ENCODE measurements around the gene KRT9.
"Not testable (repeated sequence)": the region's sequence is repeated elsewhere in the genome, so short reads cannot be mapped to it uniquely, and the experiment has no call there.

KRT9 gene

GRCh38 chr17:41580244-41580575, 8.4 kb upstream of the KRT9 start:
- H3K79me2 ChIP-seq: no peaks in the 10 kb centered on the region
- H3K4me2 ChIP-seq (ENCODE audit: low read length): no peak overlapping the region
- no peaks in the 10 kb centered on the region for H3K4me1 ChIP-seq
- H3K36me3 ChIP-seq (ENCODE audit: control insufficient read depth, insufficient read depth, low read length): no peaks in the 10 kb centered on the region
- H3K9me3 ChIP-seq (ENCODE audit: control insufficient read depth, low read length): no peaks in the 10 kb centered on the region
- H3K9ac ChIP-seq: no peak overlapping the region
- H3K4me3 ChIP-seq (ENCODE audit: low read depth, low read length): no peak overlapping the region
- no peak for TF ChIP-seq CTCF (IDR thresholded peaks at IDR 0.05)
- no peak overlapping the region for H3K27ac ChIP-seq
- no peaks in the 10 kb centered on the region for H3K27me3 ChIP-seq (ENCODE audit: control insufficient read depth, insufficient read depth, low read length)
- no peak overlapping the region for H2AFZ ChIP-seq

- Histone ChIP-seq H3K79me2 (no peaks in the 10 kb centered on the region), H3K4me1 (no peaks in the 10 kb centered on the region), H2AFZ (no peak overlapping the region), H3K27ac (no peak overlapping the region), H3K4me2 (ENCODE audit: low read length) (no peak overlapping the region), H3K9ac (no peak overlapping the region), H3K4me3 (ENCODE audit: low read depth, low read length) (no peak overlapping the region), H3K36me3 (ENCODE audit: control insufficient read depth, insufficient read depth, low read length) (no peaks in the 10 kb centered on the region), H3K9me3 (ENCODE audit: control insufficient read depth, low read length) (no peaks in the 10 kb centered on the region), H3K27me3 (ENCODE audit: control insufficient read depth, insufficient read depth, low read length) (no peaks in the 10 kb centered on the region)
- TF ChIP-seq CTCF (IDR thresholded peaks at IDR 0.05): peak; percentile 80
Observed at GRCh38 chr17:41579484-41580243, 7.8 kb upstream of the KRT9 start.

- H3K4me3 ChIP-seq (ENCODE audit: low read depth, low read length): no peak overlapping the region
- TF ChIP-seq CTCF (IDR thresholded peaks at IDR 0.05): no peak
- H3K4me1 ChIP-seq: no peaks in the 10 kb centered on the region
- no peaks in the 10 kb centered on the region for H3K9me3 ChIP-seq (ENCODE audit: control insufficient read depth, low read length)
- H3K27me3 ChIP-seq (ENCODE audit: control insufficient read depth, insufficient read depth, low read length): no peaks in the 10 kb centered on the region
- H2AFZ ChIP-seq: peak overlapping the region; percentile 46
- no peak overlapping the region for H3K9ac ChIP-seq
- H3K4me2 ChIP-seq (ENCODE audit: low read length): no peak overlapping the region
- H3K79me2 ChIP-seq: no peaks in the 10 kb centered on the region
- H3K36me3 ChIP-seq (ENCODE audit: control insufficient read depth, insufficient read depth, low read length): no peaks in the 10 kb centered on the region
- no peak overlapping the region for H3K27ac ChIP-seq
Observed at GRCh38 chr17:41578971-41579370, 7.1 kb upstream of the KRT9 start.

GRCh38 chr17:41578538-41578937, 6.7 kb upstream of the KRT9 start:
- no peaks in the 10 kb centered on the region for H3K79me2 ChIP-seq
- H3K4me1 ChIP-seq: no peaks in the 10 kb centered on the region
- no peak overlapping the region for H3K27ac ChIP-seq
- H3K4me2 ChIP-seq (ENCODE audit: low read length): no peak overlapping the region
- H2AFZ ChIP-seq: peak overlapping the region; percentile 46
- no peaks in the 10 kb centered on the region for H3K9me3 ChIP-seq (ENCODE audit: control insufficient read depth, low read length)
- H3K27me3 ChIP-seq (ENCODE audit: control insufficient read depth, insufficient read depth, low read length): no peaks in the 10 kb centered on the region
- no peak overlapping the region for H3K4me3 ChIP-seq (ENCODE audit: low read depth, low read length)
- H3K9ac ChIP-seq: no peak overlapping the region
- TF ChIP-seq CTCF (IDR thresholded peaks at IDR 0.05): no peak
- no peaks in the 10 kb centered on the region for H3K36me3 ChIP-seq (ENCODE audit: control insufficient read depth, insufficient read depth, low read length)

GRCh38 chr17:41576740-41577139, 4.9 kb upstream of the KRT9 start:
- H3K9ac ChIP-seq; H3K36me3 ChIP-seq (ENCODE audit: control insufficient read depth, insufficient read depth, low read length); H3K4me2 ChIP-seq (ENCODE audit: low read length); H3K4me3 ChIP-seq (ENCODE audit: low read depth, low read length); H2AFZ ChIP-seq; H3K27me3 ChIP-seq (ENCODE audit: control insufficient read depth, insufficient read depth, low read length); H3K79me2 ChIP-seq; H3K27ac ChIP-seq; H3K9me3 ChIP-seq (ENCODE audit: control insufficient read depth, low read length); H3K4me1 ChIP-seq: not testable (repeated sequence)

All from parathyroid adenoma (tissue), 2 donors.